ENCODE data around the gene HLA-C. TPM values are rescaled to one million over a fixed set of nuclear protein-coding genes. Genes with fewer than 3 reads are reported as not detected.
"Not testable (repeated sequence)": the region's sequence is repeated elsewhere in the genome, so short reads cannot be mapped to it uniquely, and the experiment has no call there.

HLA-C gene
- total RNA-seq, 1 donor from 2014 or later, result 107 TPM

DNA sequence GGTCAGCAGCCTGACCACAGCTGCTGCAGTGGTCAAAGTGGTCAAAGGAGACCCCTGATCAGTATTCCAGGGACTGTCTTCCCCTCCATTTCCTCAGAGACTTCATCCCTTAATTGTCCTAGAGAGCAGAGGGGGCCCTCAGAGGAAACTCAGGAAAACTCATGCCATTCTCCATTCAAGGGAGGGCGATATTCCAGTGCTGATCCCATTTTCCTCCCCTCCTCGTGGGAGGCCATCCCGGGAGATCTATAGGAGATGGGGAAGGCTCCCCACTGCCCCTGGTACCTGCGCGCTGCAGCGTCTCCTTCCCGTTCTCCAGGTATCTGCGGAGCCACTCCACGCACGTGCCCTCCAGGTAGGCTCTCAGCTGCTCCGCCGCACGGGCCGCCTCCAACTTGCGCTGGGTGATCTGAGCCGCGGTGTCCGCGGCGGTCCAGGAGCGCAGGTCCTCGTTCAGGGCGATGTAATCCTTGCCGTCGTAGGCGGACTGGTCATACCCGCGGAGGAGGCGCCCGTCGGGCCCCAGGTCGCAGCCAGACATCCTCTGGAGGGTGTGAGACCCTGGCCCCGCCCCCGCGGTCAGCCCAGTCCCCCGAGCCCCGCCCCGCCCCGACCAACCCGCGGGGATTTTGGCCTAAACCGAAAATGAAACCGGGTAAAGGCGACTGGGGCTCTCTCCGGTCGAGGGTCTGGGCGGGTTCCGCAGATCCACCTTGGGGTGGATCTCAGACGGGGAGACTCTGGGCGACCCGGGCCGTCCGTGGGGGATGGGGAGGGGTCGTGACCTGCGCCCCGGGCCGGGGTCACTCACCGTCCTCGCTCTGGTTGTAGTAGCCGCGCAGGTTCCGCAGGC, 878 bp downstream of the HLA-C start:
- peak; percentile 8 for DNase-seq (ENCODE audit: low spot score)

DNA sequence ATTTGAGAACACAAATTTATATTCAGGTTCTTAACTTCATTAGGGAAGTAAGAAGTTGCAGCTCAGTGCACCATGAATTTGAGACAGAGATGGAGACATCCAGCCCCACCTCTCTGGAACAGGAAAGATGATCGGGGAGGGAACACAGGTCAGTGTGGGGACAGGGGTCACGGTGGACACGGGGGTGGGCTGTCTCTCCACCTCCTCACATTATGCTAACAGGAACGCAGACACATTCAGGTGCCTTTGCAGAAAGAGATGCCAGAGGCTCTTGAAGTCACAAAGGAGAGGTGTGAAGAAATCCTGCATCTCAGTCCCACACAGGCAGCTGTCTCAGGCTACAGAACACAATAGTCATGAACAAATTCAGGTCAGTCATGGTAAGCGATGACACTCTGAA, 3.1 kb downstream of the HLA-C start:
- no peak for DNase-seq (ENCODE audit: low spot score)

DNA sequence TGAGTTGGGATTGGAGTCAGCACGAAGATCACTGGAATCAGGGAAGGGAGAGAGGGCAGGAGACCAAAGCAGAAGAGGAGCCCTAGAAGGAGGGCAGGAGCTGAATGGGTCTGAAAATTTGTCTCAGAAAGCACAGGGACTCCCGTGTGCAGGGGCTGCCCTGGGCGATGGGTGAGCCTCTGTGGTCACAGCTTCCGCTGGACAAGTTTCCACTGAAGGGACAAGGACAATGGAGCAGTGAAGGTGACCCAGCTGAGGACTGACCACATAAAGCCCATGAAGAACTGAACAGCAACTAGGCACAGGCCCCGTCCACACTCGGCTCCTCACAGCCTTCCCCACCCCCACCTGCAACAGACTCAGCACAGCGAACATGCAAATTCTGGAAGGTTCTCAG, 3.5 kb downstream of the HLA-C start:
- no peak for DNase-seq (ENCODE audit: low spot score)

DNA sequence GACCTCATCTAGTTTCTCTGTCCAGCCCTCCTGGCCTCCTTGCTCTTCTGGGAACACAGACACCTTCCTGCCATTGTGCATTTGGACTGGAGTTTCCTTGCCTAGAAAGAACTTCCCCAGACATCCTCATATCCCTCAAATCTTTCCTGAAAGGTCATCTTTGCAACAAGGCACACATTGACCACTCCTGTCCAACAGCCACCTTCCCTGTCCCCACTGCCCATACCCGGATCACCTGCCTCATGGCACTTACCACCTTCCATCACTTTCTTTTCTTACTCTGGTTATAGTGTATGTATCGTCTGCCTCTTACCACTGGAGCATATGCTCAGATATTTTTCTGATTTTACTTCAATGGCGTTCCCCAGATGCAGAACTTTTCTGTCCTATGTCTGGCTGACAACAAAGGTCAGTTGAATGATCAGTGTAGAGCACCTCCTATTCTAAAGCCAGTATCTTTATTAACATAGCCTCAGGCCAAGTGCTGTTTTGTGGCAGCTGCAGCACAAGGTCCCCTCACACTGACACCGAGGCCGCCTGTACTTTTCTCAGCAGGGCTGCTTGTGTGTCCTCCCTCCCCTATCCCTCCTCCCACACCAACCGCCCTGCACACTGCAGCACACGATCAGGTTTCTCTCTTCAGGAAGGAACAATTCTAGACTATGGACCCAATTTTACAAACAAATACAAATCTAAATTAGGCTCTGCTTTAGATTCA, 4.1 kb downstream of the HLA-C start:
- DNase-seq (ENCODE audit: low spot score), result no peak

DNA sequence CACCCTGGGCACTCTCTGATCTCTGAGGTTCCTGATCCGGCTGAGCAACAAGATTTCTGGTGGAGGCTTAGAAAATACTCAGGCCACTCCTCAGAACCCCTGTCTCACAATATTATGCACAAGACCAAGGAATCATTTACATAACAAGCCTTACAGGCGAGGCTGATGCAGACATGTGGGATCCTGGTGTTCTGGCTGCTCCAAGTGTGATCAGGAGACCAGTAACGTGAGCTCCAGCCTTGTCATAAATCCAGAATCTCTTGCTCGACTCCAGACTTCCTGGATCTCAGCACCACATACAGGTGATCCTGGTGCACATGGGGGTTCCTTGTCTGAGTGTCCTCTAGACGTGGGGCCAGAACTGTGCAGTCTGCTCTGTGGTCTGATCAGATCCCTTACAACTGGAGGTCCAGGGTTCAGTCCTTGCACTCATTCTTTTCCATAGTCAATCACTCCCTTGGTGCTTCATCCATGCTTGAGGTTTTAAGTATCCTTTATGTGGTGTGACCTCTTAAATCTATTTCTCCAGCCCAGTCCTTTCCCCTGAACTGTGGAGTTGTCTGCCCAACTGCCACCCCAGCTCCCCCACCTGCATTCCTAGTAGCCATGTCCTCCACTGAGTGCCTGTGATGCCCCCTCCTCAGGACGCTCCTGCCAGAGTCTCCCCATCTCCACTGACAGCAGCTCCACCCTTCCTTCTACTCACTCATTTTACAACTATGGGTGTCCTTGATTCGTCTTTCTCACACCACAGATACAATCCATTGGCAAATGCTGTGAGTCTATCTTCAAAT, 5.1 kb downstream of the HLA-C start:
- DNase-seq (ENCODE audit: low spot score), result no peak

DNA sequence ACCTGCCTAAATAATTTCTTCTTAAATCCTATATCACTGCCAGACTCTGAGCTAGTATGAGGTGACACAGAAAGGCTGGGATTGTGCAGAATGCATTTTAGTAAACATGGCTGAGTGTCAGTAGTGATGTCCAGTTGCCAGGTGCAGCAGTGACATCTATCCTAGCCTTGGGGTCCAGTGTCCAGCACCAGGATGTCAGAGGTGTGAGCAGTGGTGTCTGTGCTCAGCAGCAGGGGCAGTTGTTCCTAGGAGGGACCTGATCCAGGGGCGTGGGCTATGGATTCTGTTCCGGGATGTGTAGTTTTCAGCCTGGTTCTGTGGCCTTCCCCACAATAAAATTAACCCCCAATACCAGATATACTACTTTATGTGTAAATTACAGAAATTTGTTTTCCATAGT, 6.0 kb downstream of the HLA-C start:
- no peak for DNase-seq (ENCODE audit: low spot score)

DNA sequence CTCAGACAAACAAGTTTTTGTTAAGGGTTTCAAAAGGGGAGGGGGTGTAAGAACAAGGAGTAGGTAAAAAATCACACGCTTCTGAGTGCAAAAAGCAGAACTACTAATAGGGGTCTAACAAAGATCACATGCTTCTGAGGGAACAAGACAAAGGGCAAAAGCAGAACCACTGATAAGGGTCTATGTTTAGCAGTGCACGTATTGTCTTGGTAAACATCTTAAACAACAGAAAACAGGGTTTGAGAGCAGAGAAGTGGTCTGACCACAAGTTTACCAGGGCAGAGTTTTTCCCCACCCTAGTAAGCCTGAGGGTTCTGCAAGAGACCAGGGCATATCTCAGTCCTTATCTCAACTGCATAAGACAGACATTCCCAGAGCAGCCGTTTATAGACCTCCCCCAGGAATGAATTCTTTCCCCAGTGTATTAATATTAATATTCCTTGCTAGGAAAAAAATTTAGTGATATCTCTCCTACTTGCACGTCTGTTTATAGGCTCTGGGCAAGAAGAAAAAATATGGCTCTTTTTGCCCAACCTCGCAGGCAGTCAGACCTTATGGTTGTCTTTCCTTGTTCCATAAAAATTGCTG, 8.5 kb downstream of the HLA-C start:
- DNase-seq (ENCODE audit: low spot score), result not testable (repeated sequence)

DNA sequence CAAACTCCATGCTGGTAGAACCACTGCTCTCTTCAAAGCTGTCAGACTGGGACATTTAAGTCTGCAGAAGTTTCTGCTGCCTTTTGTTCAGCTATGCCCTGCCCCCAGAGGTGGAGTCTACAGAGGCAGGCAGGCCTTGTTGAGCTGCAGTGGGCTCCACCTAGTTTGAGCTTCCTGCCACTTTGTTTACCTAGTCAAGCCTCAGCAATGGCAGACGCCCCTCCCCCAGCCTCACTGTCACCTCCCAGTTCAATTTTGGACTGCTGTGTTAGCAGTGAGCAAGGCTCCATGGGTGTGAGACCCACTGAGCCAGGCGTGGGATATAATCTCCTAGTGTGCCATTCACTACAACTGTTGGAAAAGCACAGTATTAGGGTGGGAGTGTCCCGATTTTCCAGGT, 11.9 kb downstream of the HLA-C start:
- not testable (repeated sequence) for DNase-seq (ENCODE audit: low spot score)

DNA sequence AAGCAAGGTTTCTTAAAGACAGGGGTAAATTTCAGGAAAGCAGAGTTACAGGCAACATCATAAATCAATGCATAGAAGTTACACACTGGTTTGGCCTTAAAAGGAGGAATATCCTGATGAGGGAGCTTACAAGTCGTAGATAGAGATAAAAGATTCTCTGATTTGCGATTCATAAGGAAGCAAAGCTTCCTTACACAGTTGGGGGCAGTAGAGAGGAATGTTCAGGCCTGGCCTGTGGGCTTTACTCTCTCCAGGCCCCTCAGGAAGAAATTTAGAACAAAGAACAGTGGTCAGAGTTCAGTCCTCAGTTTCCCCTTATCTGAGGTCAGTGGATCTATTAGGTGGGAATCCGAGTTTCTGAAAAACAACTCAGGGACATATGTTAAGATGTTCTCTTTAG, 19.3 kb downstream of the HLA-C start:
- DNase-seq (ENCODE audit: low spot score), result no peak

DNA sequence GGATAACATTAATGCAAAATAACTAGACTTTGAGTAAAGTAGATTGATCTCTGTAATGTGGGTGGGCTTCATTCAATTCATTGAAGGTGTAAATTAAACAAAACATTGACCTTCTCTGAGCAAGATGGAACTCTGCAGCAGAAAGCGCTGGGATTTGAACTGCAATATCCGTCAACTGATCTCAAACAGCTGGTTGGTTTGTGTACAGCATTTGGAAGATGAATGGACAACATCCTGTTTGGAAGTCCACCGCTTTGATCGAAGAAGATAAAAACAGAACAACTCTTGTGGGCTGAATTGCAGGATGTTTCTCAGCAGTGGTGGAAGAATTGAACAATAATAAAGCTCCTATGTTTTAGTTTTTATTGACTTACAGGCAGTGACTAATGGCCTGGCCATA, 20.6 kb downstream of the HLA-C start:
- DNase-seq (ENCODE audit: low spot score), result no peak

DNA sequence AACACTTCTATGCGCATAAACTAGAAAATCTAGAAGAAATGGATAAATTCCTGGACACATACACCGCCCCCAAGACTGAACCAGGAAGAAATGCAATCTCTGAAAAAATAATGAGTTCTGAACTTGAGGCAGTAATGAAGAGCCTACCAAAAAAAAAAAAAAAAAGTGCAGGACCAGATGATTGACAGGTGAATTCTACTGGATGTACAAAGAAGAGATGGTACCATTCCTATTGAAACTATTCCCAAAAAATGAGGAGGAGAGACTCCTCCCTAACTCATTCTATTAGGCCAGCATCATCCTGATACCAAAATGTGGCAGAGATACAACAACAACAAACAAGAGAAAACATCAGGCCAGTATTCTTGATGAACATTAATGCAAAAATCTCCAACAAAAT, 22.7 kb downstream of the HLA-C start:
- DNase-seq (ENCODE audit: low spot score), result no peak

DNA sequence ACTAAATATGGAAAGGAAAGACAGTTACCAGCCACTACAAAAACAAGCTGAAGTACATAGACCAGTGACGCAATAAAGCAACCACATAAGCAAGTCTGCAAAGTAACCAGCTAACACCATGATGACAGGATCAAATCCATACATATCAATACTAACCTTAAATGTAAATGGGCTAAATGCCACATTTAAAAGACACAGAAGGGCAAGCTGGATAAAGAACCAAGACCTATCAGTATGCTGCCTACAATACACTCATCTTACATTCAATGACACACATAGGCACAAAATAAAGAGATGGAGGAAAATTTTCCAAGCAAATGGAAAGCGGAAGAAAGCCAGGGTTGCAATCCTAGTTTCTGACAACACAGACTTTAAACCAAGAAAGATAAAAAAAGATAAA, 24.1 kb downstream of the HLA-C start:
- DNase-seq (ENCODE audit: low spot score), result no peak

DNA sequence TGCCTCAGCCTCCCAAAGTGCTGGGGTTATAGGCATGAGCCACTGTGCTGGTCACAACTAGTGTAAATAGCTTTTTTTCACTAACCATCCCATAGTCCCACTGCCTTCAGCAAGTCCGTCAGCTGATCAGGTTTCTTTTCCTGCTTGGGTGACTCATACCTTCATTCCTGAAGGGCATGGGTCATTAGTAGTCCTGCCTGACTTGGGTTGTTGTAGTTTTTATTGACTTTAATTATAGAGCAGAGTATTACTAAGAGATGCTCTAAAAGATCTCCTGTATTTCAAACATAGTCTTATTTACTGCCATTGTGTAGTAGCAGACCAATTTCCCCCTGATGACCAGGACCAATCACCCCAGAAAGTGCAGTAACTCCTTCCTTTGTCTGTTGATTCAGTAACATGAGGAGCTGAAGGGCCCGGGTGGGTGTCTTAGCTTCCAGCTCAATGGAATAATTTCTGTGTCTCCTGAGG, 25.8 kb downstream of the HLA-C start:
- DNase-seq (ENCODE audit: low spot score), result no peak

DNA sequence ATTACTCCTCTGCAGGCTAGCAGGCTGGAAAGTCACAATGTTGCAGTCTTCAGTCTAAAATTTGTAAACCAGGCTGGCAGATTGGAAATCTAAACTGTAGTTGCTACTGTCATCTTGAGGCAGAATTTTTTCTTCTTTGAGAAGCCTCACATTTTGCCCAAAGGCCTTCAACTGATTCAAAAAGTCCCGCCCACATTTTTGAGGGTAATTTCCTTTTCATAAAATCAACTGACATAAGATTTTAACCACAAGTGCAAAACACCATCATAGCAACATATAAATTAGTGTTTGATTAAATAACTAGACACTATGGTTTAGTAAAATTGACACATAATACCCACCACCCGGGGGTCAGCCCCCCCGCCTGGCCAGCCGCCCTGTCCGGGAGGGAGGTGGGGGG, 28.4 kb downstream of the HLA-C start:
- no peak for DNase-seq (ENCODE audit: low spot score)

DNA sequence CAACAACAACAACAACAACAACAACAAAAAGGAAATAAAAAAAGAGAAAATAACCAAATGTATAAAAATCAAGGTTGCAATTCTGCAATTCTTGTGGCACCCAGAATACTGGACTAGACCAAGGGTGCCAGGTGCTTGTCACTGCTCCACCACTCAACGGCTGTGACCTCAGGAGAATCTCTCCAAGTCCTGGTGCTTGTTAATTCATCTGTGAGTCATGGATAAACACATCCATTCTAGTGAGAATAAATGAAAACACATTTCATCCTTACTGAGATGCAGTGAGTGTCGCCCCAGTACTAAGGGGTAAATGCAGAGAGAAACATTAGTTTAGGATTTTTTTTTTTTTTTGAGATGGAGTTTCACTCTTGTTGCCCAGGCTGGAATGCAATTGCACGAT, 32.0 kb downstream of the HLA-C start:
- DNase-seq (ENCODE audit: low spot score), result no peak

DNA sequence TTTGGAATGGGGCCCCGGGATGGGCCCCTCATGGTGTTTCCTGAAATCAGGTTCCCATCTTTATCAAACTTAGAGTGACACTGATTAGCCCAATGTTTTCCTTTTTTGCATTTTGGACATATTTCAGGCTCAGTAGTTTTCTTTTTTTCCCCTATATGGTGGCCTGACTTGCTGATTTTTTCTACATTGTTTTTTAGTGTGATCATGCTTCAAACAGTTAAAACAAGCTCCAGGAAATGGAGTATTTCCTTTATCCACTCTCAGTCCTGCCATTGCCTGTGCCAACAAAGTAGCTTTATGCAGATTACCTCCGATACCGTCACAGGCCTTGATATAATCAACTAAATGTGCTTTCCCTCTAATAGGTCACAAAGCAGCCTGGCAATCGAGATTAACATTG, 37.8 kb downstream of the HLA-C start:
- not testable (repeated sequence) for DNase-seq (ENCODE audit: low spot score)

DNA sequence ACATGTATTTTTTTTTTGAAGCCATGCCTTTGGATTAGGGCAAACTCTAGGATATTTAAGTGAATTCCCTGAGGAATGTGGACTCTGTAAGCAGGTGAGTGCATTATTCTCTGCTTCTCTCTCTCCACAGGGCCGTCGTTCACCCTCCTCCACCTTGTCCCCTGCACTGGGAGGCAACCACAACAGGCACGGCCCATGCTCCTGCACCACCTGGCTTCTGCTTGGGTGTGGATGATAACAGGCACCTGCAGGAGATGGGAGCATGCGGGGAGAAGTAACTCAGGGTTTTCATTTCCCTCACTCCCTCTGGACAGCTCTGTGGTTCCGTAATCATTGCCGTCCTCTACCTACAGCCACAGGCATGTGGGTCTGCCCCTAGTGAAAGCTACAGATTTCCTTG, 43.4 kb downstream of the HLA-C start:
- DNase-seq (ENCODE audit: low spot score), result no peak

DNA sequence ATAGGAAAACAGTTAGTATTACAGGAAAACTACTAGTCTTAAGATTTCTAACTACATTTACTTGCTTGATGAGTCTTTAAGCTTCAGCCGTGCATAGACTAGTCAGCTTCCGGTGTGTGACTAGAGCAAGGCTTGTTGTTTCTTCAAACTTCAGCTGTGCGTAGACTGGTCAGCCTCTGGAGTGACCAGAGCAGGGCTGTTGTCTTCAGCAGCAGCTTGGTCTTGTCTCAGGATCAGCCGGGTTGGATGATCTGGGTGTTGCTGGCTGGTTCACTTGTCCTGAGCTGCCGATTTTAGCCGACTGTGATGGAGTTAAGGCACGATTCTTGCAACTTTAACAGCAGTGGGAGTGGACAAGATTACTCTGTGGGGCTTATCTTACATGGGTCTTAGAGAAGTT, 44.7 kb downstream of the HLA-C start:
- peak; percentile 32 for DNase-seq (ENCODE audit: low spot score)

DNA sequence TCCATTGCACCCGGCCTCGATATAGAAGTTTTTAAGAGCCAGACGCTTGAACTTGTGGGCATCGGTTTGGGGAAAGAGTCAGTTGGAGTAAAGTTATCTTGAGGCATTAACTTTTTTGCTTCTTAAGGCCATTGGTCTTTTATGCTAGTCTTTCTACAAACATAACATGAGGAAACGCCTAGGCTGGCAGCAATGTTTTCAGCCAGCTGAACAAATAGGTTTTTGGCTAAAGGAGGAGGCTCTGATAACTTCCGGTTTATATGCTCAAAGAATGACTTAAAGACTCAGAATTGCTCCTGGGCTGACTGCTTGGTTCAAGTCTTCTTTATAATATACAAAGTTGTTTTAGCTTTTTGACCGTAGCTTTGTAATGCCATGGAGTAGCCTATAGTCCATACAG, 46.2 kb downstream of the HLA-C start:
- DNase-seq (ENCODE audit: low spot score), result no peak

DNA sequence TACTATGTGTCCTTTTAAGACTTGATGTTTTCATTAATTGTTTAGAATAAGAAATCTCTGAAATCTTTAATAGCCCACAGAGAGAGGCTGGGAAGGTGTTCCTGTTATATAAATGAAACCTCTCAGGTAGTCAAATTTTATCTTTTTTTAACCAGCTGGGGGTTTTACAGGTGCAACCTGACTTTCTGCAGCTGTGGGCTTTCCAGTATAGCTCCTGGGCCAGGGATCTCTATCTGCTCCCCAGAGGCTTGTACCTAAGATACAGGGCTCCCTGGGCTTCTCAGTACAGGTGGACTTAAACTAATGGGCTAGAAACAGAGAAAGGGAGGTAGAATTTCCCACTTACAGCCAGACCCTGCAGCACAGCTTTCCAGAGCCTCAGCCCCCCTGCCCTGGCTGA, 49.4 kb downstream of the HLA-C start:
- DNase-seq (ENCODE audit: low spot score), result no peak
